NCI-H2196 treated with DMSO at 0.1 percent for 48 hours (cell line): Measurements from ENCODE around the gene STARD9.
A peak's percentile ranks its signal among the peaks of the same experiment; 100 is the strongest.
"Not testable (repeated sequence)": the region's sequence is repeated elsewhere in the genome, so short reads cannot be mapped to it uniquely, and the experiment has no call there.

Experiments
- DNase-seq: peaks from one replicate; lab custom pipeline; 2025; ENCODE audit not compliant: unreplicated experiment; lab: John Stamatoyannopoulos, UW

Gene STARD9

GRCh38 chr15:42575188-42576039 lies at the start of gene STARD9:
Gene STARD9 (plus strand): TSS chr15:42575606. CDS start chr15:42575716, 110 bp downstream.
- peak; percentile 89 for DNase-seq

- DNase-seq = no peak
Observed at GRCh38 chr15:42528970-42529369, 46.4 kb upstream of the STARD9 start.

- no peak for DNase-seq
Observed at GRCh38 chr15:42533246-42533645, 42.2 kb upstream of the STARD9 start.

- DNase-seq = no peak
Observed at GRCh38 chr15:42544853-42545629, 30.4 kb upstream of the STARD9 start.

- no peak for DNase-seq
Observed at GRCh38 chr15:42547918-42548248, 27.5 kb upstream of the STARD9 start.

GRCh38 chr15:42548249-42549031 lies 27.0 kb upstream of the STARD9 start, which contains the start of the genes HAUS2 and LRRC57:
Gene HAUS2 (plus strand): TSS chr15:42548838. CDS start chr15:42548873, 35 bp downstream.
Gene LRRC57 (minus strand): TSS chr15:42548793. CDS start chr15:42548434, 359 bp downstream.
- DNase-seq = peak; percentile 30

- DNase-seq = no peak
Observed at GRCh38 chr15:42549032-42549491, 26.3 kb upstream of the STARD9 start.

- no peak for DNase-seq
Observed at GRCh38 chr15:42549741-42550392, 25.5 kb upstream of the STARD9 start.

GRCh38 chr15:42553554-42553953 lies 21.9 kb upstream of the STARD9 start:
- DNase-seq = no peak

GRCh38 chr15:42556550-42557207 lies 18.7 kb upstream of the STARD9 start:
- DNase-seq = not testable (repeated sequence)

GRCh38 chr15:42558739-42559138 lies 16.7 kb upstream of the STARD9 start:
- no peak for DNase-seq

- DNase-seq = no peak
Observed at GRCh38 chr15:42576040-42576594, 711 bp downstream of the STARD9 start.

- no peak for DNase-seq
Observed at GRCh38 chr15:42576776-42577175, 1.4 kb downstream of the STARD9 start.

GRCh38 chr15:42577514-42578031 lies 2.2 kb downstream of the STARD9 start:
- no peak for DNase-seq

GRCh38 chr15:42578984-42579537 lies 3.7 kb downstream of the STARD9 start:
- no peak for DNase-seq

GRCh38 chr15:42581272-42581730 lies 5.9 kb downstream of the STARD9 start:
- DNase-seq = peak; percentile 28

- no peak for DNase-seq
Observed at GRCh38 chr15:42582569-42583375, 7.4 kb downstream of the STARD9 start.
